Esophagus squamous epithelium (tissue), 5 donors: Measurements from ENCODE around the gene DHX15. TPM values are rescaled to one million over a fixed set of nuclear protein-coding genes. Genes with fewer than 3 reads are reported as not detected.

Experiments
- DNase-seq: peaks from one replicate; lab custom pipeline; 2025; lab: John Stamatoyannopoulos, UW
- H3K27ac ChIP-seq, 4 donors: fragments of 200-600 bp; sonication (generic); one replicate each; pipeline ENCODE4 v1.5.1; 2016 to 2019; ENCODE audit warnings: mild to moderate bottlenecking in 1 of 4
- H3K27me3 ChIP-seq, 4 donors: fragments of 200-600 bp; sonication (generic); 1 replicate in 3 of 4; 2 replicates in 1 of 4; pipeline versions ENCODE4 v1.5.1 to v1.6.0; 2017 to 2021; ENCODE audit warnings: antibody characterized with exemption in 1 of 4
- H3K36me3 ChIP-seq, 3 donors: fragments of 200-600 bp; sonication (generic); one replicate each; pipeline ENCODE4 v1.5.1; 2016 to 2019
- H3K4me1 ChIP-seq, 3 donors: fragments of 200-600 bp; sonication (generic); one replicate each; pipeline ENCODE4 v1.5.1; 2017 to 2019
- H3K4me3 ChIP-seq, 4 donors: fragments of 200-600 bp; sonication (generic); 1 replicate in 3 of 4; 2 replicates in 1 of 4; pipeline ENCODE4 v1.5.1; 2016 to 2019; ENCODE audit warnings: mild to moderate bottlenecking in 2 of 4, moderate library complexity in 1 of 4
- H3K9me3 ChIP-seq, 3 donors: fragments of 200-600 bp; sonication (generic); one replicate each; pipeline ENCODE4 v1.5.1; 2016 to 2019
- CTCF ChIP-seq, 6 experiments: fragments of 450-650 bp in 4 of 6; fragments of 200-600 bp in 2 of 6; sonication (generic) in 2 of 6; IDR thresholded peaks; one replicate each; pipeline ENCODE4 v1.5.1; 2016 to 2019; ENCODE audit warnings: antibody characterized with exemption in 6 of 6, mild to moderate bottlenecking in 4 of 6, moderate library complexity in 4 of 6
- POLR2A ChIP-seq, 4 donors: fragments of 450-650 bp; IDR thresholded peaks; one replicate each; pipeline ENCODE4 v1.6.1; 2017; ENCODE audit warnings: antibody characterized with exemption in 4 of 4, mild to moderate bottlenecking in 4 of 4, moderate library complexity in 3 of 4
- WGBS, 2 donors: methylation state at CpG; one replicate each; pipeline ENCODE4 v1.1.5; 2018; 5-methylcytosine and 5-hydroxymethylcytosine counted together
- intact Hi-C: fragments of 100-400 bp; cut with DNase I; formaldehyde crosslinking; loops from one replicate; pipeline ENCODE4 v1.15.0; 2022
- total RNA-seq, 4 donors: library from RNA; depleted of rRNA; stranded (reverse); fragments of >200 nt; gene quantifications; one replicate each; pipeline ENCODE4 v1.1.0, GENCODE V29; 2016
- donor health status: DM: yes; HTN: yes; CAD: no.

Gene DHX15
- total RNA-seq, 4 donors from 2014 or later, result 74.1 to 160 (median 119) TPM

GRCh38 chr4:24576276-24576675, 8.1 kb downstream of the DHX15 start:
- Histone ChIP-seq H3K36me3 (peaks cover 8 to 72% (median 8%) of the 10 kb centered on the region in 3 donors), H3K4me3 (no peak overlapping the region), H3K27ac (no peak overlapping the region), H3K4me1 (peaks cover 0 to 69% (median 28%) of the 10 kb centered on the region in 3 donors), H3K27me3 (no peaks in the 10 kb centered on the region), H3K9me3 (no peaks in the 10 kb centered on the region)
- intact Hi-C loops, result no loop called here
- no peak for TF ChIP-seq CTCF (IDR thresholded peaks at IDR 0.05)
- no peak for TF ChIP-seq POLR2A (IDR thresholded peaks at IDR 0.05)
- WGBS, 2 donors, result 93 to 95% methylated on average over 17 of the region's 17 CpGs
- no peak for DNase-seq

GRCh38 chr4:24574236-24574635, 10.1 kb downstream of the DHX15 start:
- Histone ChIP-seq H3K27ac (no peak overlapping the region), H3K9me3 (no peaks in the 10 kb centered on the region), H3K4me1 (peaks cover 0 to 63% (median 26%) of the 10 kb centered on the region in 3 donors), H3K36me3 (peaks cover 5 to 74% (median 8%) of the 10 kb centered on the region in 3 donors), H3K4me3 (no peak overlapping the region), H3K27me3 (no peaks in the 10 kb centered on the region)
- TF ChIP-seq POLR2A (IDR thresholded peaks at IDR 0.05), result no peak
- TF ChIP-seq CTCF (IDR thresholded peaks at IDR 0.05), result no peak
- DNase-seq, result no peak
- intact Hi-C loops, result no loop called here

- WGBS, 2 donors, result 50% methylated on average over 2 of the region's 2 CpGs
These were observed 10.8 kb downstream of the DHX15 start for GRCh38 chr4:24573582-24573981.

GRCh38 chr4:24570574-24571236, 13.6 kb downstream of the DHX15 start:
- Histone ChIP-seq H3K4me1 (peaks cover 0 to 53% (median 12%) of the 10 kb centered on the region in 3 donors), H3K36me3 (peaks cover 0 to 87% (median 3%) of the 10 kb centered on the region in 3 donors), H3K9me3 (no peaks in the 10 kb centered on the region), H3K27me3 (no peaks in the 10 kb centered on the region), H3K4me3 (no peak overlapping the region), H3K27ac (no peak overlapping the region)
- WGBS, 2 donors, result 65 to 71% methylated on average over 5 of the region's 5 CpGs
- no peak for TF ChIP-seq POLR2A (IDR thresholded peaks at IDR 0.05)
- no peak for TF ChIP-seq CTCF (IDR thresholded peaks at IDR 0.05)
- intact Hi-C loops, result no loop called here
- DNase-seq, result no peak

More at GRCh38 chr4:24573582-24573981, 10.8 kb downstream of the DHX15 start:
- H3K9me3 ChIP-seq, result no peaks in the 10 kb centered on the region
- intact Hi-C loops, result no loop called here
- peaks cover 0 to 59% (median 24%) of the 10 kb centered on the region in 3 donors for H3K4me1 ChIP-seq
- no peak overlapping the region for H3K27ac ChIP-seq
- TF ChIP-seq POLR2A (IDR thresholded peaks at IDR 0.05), result no peak
- TF ChIP-seq CTCF (IDR thresholded peaks at IDR 0.05), result no peak
- peaks cover 5 to 76% (median 8%) of the 10 kb centered on the region in 3 donors for H3K36me3 ChIP-seq
- no peak for DNase-seq
- no peak overlapping the region for H3K4me3 ChIP-seq
- no peaks in the 10 kb centered on the region for H3K27me3 ChIP-seq

GRCh38 chr4:24570172-24570571, 14.2 kb downstream of the DHX15 start:
- no peak overlapping the region for H3K27ac ChIP-seq
- TF ChIP-seq CTCF (IDR thresholded peaks at IDR 0.05), result no peak
- no peak for TF ChIP-seq POLR2A (IDR thresholded peaks at IDR 0.05)
- H3K4me1 ChIP-seq, result peaks cover 0 to 58% (median 14%) of the 10 kb centered on the region in 3 donors
- no peak overlapping the region for H3K4me3 ChIP-seq
- H3K36me3 ChIP-seq, result peaks cover 0 to 87% (median 0%) of the 10 kb centered on the region in 3 donors
- intact Hi-C loops, result no loop called here
- H3K9me3 ChIP-seq, result no peaks in the 10 kb centered on the region
- no peak for DNase-seq
- 50% methylated on average over 1 of the region's 1 CpG for WGBS, 2 donors
- no peaks in the 10 kb centered on the region for H3K27me3 ChIP-seq
